Effector CD8-positive, alpha-beta T cell (primary cell): ENCODE results near the gene DMD.

Source experiments
- DNase-seq: peaks from one replicate; lab custom pipeline; 2025; lab: John Stamatoyannopoulos, UW

The DMD gene

GRCh38 chrX:31293409-31293808 is 1917.9 kb downstream of the DMD start:
- DNase-seq: no peak

GRCh38 chrX:31291131-31291530 is 1920.2 kb downstream of the DMD start:
- no peak for DNase-seq

DNA sequence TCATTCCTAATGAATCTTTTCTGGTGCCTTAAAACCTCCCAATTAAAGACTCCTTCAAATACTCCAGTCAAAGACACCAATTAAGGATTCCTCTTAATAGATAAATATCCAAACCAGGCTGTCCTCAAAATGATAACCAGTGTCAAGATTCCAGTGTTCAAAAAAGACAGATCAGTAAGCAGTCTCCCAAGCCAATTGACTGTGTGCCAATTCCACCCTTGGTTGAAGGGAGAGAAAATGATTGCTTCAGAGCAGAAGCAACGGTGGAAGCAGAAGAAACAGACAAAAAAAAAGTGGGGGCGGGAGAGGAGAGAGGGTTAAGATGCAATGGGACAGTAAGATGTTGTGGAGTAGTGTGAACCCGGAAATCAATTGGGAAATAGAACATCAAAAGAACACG is 1923.5 kb downstream of the DMD start:
- no peak for DNase-seq

GRCh38 chrX:31280580-31280979 is 1930.8 kb downstream of the DMD start:
- DNase-seq: no peak

DNA sequence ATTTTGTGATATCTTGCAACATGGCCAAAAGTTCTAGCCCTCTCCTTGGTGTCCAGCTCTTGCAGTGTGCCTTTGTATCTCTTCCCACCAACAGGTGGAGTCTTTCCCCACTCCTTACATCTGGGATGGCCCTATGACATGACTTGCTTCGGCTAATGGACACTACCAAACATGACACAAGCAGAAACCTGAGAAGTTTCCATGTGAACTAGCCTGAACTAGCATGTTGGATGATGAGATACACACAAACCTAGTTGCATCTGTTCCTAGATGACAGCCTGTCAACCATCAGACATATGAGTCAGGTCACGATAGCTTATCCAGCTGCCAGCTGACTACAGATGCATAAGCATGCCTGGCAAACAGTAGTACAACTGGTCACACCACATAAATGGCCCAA is 1932.0 kb downstream of the DMD start:
- DNase-seq: no peak

- no peak for DNase-seq
These were observed 1938.9 kb downstream of the DMD start for GRCh38 chrX:31272472-31272775.

GRCh38 chrX:31271615-31272471 is 1939.5 kb downstream of the DMD start:
- DNase-seq: no peak

DNA sequence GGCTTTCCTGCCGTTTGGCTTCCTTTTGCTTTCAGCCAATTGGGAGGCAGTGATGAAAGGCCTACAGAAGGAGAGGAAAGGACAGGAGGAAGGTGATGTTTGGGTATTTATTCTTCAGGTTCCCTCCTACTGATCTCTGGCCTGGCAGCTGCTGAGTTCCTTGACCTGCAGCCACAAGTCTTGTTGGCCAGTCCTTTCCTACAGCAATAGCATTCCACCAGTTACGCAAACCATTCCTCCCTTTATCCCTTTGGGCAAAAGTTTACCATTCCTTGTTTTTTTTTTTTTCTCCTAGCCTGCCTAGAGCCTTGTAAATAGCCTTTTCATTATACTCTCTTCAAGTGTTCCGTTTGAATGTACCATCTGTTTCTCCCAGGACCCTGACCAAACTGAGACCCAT is 1941.4 kb downstream of the DMD start:
- DNase-seq: no peak

- DNase-seq: no peak
These were observed 1943.0 kb downstream of the DMD start for GRCh38 chrX:31268359-31268758.

DNA sequence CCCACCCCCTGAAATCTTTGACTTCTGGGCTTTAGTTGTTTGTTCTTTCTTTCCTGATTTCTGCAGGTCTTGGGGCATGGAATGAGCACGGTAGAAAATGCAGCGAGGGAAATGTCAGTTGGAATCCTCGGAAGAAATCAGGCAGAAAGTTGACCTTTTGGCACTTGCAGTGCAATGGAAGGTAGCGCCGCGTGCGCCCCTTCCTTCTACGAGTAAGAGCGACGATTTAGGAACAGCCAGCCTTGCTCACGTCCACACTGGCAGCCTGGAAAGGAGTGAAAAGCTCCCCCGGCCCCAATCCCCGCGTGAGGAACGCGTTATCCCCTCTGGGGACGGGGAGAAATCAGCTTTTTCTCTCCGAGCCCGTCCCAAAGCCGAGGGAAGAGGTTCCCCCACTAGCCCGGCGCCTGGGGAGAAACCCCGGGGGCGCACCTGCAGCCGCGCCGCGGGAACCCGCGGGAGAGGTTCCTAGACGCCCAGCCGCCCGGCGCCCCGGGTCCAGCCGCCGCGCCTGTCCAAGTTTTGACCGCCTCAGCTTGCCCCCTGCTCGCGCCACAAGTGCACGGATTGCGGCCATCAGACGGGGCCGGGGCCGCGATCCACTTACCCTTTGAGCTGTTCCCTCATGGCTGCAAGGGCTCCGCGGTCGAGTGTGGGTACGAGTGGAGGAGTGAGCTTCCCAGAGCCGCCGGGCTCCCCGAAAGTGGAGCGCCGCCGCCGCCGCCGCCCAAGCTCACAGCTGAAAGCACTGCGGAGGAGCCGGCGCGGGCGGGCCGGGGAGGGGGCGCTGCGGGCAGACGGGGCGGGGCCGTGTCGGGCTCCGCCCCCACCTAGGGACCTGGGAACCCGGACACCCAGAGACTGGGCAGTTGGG is 1944.9 kb downstream of the DMD start:
- no peak for DNase-seq

- no peak for DNase-seq
These were observed 1946.0 kb downstream of the DMD start for GRCh38 chrX:31265383-31265782.

GRCh38 chrX:31260351-31260750 is 1951.0 kb downstream of the DMD start:
- no peak for DNase-seq

- no peak for DNase-seq
These were observed 1953.2 kb downstream of the DMD start for GRCh38 chrX:31258166-31258565.

GRCh38 chrX:31255310-31256033 is 1955.9 kb downstream of the DMD start:
- DNase-seq: no peak

- DNase-seq: no peak
These were observed 1959.2 kb downstream of the DMD start for GRCh38 chrX:31252133-31252532.

DNA sequence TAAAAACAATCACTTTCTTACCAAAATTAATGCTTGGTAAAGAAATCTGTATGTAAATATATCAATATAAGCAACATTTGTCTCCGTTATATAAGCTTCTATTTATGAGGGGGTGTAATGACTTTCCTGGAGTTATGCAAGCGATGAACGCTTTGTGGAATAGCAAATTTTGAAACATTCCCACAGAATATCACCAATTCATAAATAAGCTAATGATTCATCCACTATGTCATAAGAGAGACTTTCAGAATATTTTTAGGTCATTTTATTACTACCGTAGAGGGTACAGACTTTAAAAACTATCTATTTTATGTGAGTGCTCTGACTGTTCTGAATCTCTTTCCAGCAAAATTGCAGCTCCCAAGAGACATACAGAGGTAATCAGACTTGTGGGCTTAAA is 1960.0 kb downstream of the DMD start:
- no peak for DNase-seq

GRCh38 chrX:31245714-31246113 is 1965.6 kb downstream of the DMD start:
- no peak for DNase-seq

- no peak for DNase-seq
These were observed 1967.5 kb downstream of the DMD start for GRCh38 chrX:31243804-31244203.

DNA sequence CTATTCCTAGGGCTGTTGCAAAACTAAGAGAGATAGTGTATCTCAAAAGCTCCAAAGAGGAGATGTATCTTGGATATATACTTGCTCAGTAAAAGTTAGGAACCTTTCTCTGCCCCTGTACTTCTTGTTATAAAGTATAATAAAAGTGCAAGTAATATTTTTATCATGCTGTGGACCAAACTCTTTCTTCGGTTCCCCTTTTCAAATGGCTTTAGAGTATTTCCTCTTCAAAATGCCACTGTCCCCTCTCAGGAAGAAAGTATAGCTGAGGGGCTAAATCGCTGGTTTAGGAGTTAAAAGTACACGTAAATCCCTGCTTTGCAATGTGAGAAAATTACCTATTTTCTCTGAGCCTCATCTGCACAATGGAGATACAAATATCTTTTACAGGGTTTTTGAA is 1970.4 kb downstream of the DMD start:
- no peak for DNase-seq

- DNase-seq: no peak
These were observed 1974.2 kb downstream of the DMD start for GRCh38 chrX:31237189-31237588.

DNA sequence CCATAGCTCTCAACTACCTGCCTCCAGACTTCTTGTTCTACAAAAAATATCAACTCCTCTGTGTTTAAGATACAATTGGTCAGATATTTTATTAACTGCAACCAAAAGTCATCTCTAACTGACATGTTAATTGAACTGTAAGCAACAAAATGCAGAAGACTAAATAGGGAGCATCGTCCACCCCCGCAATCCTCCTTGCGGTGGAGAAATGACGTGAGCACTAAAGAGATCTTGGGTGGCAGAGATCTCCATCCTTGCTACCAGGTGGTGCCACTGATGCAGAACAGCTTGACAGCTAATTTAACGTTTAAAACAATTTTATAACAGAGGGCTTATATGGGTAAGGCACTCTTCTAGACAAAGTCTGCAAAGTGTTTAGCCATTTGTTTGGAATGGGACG is 1975.1 kb downstream of the DMD start:
- DNase-seq: no peak

DNA sequence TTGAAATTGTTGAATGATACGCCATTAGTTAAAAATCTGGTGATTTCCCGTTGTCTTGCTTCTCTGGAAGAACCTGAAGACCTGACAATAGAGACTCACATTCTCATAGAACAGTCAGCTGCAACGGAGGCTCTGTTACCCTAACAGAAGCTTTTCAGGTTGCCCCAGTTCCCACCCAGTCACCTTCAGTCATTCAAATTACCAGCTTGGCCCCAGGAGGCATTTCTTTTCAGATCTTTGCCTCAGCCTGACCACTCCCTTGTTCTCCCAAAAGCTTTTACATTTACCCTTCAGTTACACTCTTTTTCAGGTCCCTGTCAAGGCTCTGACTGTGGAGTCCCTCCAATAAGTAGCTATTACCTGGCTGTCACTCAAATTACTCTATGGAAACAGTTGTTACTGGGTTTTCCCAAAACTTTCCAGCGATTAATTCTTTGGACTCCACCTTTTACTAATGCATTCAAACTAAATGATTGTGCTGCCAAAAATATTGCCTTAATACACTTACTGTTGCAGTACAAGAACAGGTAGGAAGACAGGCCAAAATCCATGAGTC is 1977.3 kb downstream of the DMD start:
- no peak for DNase-seq
